Skeletal muscle cell (primary cell): ENCODE data around the gene CSTPP1.
A peak's percentile ranks its signal among the peaks of the same experiment; 100 is the strongest.

Experiments
- DNase-seq: peaks from one replicate; pipeline ENCODE4 v3.0.0-alpha.2; 2010; ENCODE audit warnings: low read depth
- H3K4me3 ChIP-seq: 2 replicates; pipeline ENCODE4 v1.5.1; 2011; ENCODE audit warnings: low read depth, mild to moderate bottlenecking, control low read depth, low read length, moderate library complexity

Gene CSTPP1

DNA sequence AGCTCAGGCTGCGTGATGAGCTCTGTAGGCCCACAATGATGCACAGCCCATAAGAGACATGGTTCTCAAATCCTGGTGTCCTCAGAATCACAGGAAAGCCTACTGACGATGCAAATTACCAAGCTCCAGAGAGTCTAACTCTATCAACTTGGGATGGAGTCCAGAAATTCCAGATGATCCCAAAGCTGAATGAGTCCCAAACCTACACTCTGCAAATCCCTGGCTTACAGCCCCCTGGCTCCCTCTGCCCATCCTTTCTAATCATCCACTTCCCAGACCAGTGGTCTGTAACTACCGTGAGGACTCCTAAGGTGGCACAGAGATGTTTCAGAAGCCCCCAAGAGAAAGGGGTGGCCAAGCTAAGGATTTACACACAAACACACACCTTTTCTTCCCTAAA lies 226.6 kb downstream of the CSTPP1 start:
- no peak for DNase-seq
- no peak overlapping the region for H3K4me3 ChIP-seq

DNA sequence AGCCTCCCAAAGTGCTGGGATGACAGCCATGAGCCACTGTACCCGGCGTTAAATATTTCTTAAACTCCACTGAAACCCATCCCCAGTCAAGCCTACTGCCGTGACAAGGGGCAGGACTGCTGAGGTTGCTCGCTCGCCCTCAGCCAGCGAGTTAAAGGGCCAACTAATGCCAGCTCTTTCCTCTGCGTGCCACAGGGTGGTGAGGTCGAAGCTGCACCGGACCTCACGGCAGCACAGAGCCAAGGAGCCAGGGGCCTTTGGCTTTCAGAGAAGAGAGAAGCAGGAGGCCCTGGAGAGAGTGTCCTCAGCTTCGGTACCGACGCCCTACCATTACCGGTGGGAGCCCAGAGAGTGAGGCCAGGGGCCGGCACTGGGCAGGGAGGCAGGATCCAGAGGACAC lies 227.3 kb downstream of the CSTPP1 start:
- no peak for DNase-seq
- no peak overlapping the region for H3K4me3 ChIP-seq

DNA sequence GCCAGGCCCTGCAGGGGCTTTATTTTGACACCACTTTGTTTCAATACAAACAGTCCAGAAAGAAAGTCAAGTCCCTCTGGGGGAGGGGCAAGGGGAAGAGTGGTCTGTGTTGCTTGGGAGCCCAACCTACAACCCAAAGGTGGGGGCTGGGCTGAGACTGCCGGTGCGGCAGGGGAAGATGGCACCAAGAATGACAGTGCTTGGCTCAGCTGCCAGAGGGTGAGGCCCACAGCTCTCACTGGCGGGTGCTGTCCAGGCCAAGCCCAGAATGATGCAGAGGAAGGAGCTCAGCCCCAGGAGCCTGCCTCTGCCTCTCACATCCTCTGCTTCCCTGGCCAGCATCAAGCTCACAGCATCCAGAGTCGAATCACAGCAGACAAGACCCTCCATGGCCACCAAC lies 227.8 kb downstream of the CSTPP1 start:
- no peak for DNase-seq

DNA sequence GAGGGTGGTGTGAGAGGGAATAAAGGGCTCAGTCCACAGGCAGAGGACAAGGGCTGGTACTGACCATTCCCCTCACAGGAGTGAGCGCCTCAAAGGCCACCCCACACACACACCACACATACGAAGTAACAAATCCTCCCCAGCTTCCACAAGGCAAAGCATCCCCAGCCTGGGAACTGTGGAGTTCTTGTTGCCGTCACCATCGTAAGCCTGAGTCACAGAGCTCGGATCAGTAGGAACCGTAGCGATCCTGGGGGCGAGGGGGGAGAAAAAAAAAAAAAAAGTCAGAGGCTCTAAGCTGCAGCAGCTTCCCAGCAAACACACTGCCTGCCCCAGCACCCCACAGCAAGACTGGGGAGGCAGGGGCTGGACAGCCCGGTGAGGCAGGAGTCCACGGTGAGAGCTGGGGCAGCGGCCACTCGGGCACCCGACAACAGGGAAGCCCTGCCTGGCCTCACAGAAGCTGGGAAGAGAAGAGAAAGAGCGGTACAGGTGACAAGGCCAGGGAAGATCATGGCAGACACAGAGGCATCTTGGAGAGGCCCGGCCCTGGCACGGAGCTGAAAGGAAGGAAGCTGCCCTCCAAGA lies 228.8 kb downstream of the CSTPP1 start:
- no peak for DNase-seq
- H3K4me3 ChIP-seq = no peak overlapping the region

More for the DNA sequence above, 227.8 kb downstream of the CSTPP1 start:
- H3K4me3 ChIP-seq = no peak overlapping the region

DNA sequence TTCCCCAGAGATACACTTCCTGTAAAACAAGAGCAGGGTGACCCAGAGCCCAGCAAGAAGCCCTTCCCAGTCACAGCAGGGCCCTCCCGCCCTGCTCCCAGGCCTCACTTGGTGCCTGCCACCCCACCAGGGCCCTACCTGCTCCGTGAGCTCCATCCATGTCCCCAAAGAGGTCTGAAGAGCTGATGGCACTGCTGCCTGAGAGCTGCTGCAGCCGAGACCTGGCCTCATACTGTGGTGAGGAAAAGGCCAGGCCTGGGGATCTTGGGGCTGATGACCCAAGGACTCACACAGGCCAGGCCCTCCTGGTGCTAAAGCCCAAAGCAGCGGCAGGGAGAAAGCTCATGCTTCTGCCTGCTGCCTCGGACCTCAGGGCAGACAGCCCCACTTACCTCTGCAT lies 229.8 kb downstream of the CSTPP1 start:
- no peak for DNase-seq
- no peak overlapping the region for H3K4me3 ChIP-seq

DNA sequence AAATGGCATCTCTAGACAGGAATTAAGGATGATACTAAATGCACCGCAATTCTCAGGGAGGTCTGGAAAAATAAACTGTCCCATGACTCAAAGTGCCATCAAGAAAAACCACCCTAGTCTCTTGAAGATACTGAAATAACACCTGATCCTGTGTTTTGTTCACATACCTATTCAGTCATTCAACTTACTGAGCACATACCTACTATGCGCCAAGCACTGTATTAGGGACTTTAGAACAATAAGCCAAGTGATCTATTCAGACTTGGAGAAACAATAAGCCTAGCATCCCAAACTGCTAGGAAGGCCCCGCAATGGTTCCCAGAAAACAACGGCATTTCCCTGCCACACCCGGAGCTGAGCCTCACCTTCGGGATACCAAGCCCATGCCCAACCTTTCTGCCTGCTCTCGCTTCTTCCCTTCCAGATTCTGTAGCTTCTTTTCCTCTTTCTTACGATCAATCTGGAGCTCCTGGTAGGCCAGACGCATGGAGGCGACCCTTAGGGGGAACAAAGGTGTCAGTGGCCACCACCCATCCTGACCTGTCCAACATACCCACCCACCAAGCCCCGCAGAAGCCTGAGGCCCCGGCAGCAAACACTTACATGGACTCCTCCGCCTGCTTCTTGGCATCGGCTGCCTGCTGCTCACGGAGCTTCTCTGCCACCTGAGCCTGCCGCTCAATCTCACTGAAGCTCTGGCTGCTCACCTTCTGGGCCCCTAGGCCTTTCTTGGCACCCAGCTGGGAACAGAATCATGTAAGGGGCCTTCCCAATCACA lies 234.7 kb downstream of the CSTPP1 start:
- no peak overlapping the region for H3K4me3 ChIP-seq
- DNase-seq = no peak

DNA sequence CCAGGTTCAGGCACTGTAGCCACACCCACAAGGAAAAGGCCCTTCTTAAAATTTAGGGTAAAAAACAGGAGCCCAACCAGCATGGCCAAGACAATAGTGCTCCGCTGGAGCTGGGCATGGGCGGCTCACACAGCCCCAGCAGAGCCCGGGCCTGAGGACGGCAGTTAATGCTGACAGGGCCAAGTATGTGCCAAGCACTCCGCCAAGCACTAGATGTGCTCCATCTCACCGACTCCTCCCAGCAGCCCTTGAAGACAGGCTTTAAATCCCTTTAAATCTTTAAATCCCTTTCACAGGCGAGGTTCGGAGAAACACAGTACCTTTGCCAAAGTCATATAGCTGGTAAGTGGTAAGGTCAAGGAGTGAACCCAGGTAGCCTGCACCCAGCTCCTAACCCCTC lies 235.3 kb downstream of the CSTPP1 start:
- no peak for DNase-seq
- no peak overlapping the region for H3K4me3 ChIP-seq

DNA sequence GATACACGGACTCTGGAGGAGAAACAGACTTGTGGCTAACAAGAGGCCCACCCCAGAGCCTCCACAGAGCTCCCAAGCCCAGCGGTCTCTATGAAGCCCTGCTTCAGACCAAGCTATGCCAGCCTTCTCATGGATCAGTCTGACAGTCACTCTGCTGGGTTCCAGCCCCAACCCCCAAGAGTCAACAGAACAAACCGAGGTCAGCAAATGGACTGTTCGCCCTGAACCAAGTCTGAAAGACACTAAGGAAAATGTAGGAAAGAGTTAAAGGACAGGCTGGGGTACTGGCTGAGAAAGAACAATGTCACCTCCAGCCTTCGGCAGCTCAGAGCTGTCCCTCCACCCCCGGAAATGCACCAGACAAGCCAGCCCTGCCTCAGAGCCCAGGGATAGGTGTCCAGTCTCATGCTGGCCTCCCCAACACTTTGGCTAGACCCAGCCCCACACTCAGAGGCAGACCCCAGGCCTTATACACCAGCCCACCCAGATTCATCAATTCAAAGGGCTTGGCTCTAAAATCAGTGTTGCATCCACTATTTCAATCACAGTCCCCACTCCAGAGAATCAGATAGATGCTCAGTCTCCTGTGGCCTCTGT lies 236.3 kb downstream of the CSTPP1 start:
- H3K4me3 ChIP-seq = no peak overlapping the region
- no peak for DNase-seq

DNA sequence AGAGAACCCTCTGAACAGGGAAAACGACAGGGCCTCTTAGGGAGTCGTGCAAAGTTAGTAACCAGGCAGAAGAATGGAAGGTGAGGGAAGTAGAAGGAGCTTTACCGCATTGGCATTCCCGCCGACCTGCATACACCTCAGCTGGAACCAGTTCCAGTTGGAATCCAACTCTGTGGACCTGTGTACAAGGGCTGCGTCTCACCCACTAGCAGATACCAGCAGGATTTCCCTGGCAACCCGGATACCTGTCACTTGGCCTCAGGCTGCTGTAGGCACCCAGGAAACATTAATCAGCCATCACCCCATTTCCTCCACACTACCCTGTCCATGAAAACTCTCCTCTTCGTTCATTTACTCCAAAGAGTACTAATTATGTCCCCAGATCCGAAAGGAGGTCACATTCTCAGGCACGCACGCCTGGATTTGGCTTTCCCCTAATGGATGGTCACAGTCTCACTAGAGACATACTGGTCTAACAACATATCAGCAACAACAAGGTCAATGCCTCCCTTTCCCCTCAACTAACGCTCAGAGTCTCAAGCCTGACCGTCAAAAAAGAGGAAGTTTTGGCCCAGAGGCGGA lies 239.3 kb downstream of the CSTPP1 start:
- DNase-seq = no peak
- H3K4me3 ChIP-seq = peak overlapping the region; percentile 98

DNA sequence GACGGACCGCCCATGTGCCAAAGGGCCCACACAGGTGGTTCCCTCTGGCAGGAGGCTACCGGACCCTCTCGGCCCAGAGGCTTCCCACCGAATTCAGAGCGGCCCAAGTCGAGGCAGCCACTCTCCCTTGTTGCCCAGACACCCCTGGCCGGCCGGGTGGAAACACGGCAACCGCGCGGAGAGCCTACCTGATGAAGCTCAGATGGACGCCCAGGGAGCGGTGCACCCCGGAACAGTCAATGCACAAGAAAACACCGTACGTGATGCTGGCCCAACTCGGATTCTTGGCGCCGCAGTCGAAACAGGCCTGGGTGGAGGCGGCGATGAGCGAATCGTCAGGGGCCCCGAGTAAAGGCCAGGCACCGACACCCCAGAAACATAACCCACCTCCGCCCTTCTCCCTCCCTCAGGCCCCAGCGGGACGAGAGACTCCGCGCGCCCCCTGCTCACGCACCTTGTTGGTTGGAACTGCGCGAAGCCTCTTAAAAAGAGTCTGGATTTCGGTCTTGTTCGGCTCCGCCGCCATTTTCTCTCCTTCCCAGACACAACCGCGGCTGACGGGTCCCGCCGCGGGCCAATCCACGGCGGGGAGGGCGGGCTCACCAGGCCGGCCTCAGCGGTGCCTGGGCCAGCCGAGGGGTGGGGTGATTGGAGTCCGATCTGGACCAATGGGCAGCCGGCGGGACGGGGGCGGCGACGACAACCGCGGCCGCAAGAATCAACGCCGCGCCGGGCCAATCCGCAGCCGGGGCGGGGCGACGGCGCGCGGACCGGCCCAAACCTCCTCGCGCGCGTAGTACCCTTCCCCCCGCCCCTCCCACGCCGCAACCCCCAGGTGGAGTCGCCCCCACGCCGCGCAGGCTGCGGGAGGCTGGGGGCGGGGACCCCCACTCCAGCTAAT lies 240.0 kb downstream of the CSTPP1 start, which contains the start of gene ARFGAP2:
Gene ARFGAP2 (minus strand): TSS at position 552 of the 901 bp plus-strand sequence. CDS start 26 bp downstream, at position 526.
- peak within 1 kb of the TSS; percentile 98 for H3K4me3 ChIP-seq
- peak; percentile 85 for DNase-seq

DNA sequence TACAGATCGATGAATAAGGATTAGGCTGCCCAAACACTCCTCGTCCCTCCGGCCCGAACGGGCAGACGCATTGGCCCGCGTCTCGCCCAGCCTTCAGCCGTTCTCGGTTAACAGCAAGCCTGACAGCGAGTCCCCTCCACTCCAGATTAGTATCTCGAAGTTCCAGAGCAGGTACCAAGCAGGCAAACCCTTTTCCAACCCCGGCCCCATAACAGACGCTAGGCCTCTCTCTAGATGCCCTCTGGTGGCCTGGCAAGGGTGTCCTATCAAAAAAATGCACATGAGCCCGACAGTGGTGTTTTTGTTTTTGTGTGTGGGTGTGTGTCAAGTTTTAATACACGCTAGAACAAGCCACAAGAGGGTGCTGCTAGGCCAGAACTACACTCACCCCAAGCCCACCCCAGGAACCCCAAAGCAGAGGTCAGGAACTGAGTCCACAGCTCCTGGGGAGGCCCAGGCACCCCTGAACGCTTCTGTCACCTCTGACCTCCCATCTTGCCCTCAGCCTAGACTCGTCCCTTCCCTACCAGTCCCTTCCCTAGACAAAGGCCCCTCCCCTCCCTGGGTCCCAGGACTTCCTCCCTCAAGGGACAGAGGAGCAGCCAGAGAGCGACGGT lies 240.8 kb downstream of the CSTPP1 start:
- H3K4me3 ChIP-seq = peak overlapping the region; percentile 98
- no peak for DNase-seq

DNA sequence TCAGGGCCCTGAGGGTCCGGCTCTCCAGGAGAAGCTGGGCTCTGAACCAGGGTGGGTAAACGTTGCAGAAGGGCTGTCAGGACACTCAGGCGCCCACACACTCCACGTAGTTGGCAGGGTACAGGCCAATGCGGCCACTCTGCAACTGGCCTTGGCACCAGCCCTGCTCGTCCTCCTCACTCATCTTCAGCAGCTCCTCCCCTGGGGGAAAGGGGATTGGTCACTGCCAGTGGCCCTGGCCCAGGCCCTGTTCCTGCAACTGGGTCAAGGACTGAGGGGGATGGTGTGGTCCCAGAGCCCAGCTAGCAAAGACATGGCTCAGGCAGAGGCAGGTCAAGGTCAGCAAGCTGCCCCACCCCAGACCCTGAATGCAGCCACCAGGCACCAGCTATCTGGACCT lies 241.3 kb downstream of the CSTPP1 start:
- no peak for DNase-seq
- H3K4me3 ChIP-seq = no peak overlapping the region

DNA sequence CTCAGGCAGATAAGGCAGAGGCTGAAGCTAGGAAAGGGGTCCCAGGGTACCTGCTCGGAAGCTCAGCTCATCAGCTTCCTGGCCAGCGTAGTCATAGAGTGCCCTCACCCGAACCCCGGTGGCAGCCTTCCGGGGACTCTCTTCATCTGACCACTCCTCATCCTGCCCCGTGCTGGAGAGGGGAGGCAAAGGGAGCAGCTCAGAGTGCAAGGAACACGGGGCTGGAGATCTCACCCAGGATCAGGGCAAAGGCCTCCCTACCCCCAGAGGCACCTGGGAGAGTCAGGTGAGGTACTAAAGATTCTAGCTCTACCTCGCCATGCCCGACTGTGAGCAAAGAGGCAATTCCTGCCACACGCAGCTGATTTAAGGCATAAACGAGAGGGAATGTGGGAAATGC lies 241.8 kb downstream of the CSTPP1 start:
- no peak overlapping the region for H3K4me3 ChIP-seq
- no peak for DNase-seq

DNA sequence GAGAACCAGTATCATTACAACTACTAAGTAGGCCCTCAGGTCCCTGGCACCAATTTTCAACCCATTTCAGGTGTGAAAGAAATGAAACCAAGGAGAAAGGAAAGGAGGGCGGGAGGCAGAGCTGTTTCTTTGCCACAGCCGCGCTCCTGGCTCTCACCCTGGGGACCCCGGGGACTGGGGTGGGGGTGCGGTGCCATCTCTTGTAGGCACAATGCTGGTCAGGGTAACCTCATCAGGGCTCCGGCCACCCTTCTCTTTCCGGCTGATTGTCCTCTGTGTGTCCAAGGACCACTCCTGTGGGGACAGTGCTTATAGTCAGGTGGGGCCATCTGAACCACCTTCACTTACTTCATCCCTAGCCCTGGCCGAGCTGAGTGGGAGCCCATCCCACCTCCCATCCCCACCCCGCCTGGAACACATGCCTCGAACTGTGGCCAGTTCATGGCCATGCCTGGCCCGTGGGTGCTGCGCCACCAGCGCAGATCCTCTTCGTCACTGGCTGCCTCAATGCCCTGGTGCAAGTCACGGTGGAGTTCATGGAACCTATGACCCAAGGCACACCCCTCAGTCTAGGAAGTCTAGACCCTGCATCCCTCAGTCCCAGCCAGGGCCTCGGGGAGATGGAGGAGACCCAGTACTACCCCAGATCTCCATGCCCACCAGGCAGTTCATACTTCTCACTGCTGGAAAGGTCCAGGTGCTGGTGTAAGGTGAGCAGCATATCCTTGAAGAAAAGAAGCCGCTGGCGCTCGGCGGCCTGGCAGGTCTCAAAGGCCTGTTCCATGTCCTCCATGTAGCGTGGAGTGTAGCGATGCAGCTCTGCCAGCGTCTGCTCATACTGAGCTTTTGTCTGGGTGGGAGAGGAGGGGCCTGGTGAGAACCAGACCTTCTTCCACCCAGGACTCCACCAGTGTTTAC lies 242.4 kb downstream of the CSTPP1 start:
- DNase-seq = no peak
- H3K4me3 ChIP-seq = no peak overlapping the region

DNA sequence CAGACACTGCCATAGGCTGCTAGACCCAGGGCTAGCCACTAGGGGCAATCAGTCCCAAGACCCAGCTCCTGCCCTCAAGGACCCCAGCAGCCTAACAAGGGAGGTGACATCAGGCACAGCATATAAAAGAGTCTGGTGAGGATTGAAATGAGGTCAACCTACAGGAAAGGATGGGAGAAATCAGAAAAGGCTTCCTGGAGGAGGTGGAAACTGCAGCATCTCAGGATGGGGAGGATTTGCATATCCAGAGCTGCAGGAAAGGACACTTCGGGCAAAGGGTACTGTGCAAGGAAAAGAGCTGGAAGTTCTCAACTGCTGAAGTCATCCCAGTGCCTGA lies 243.1 kb downstream of the CSTPP1 start:
- H3K4me3 ChIP-seq = no peak overlapping the region
- DNase-seq = no peak

DNA sequence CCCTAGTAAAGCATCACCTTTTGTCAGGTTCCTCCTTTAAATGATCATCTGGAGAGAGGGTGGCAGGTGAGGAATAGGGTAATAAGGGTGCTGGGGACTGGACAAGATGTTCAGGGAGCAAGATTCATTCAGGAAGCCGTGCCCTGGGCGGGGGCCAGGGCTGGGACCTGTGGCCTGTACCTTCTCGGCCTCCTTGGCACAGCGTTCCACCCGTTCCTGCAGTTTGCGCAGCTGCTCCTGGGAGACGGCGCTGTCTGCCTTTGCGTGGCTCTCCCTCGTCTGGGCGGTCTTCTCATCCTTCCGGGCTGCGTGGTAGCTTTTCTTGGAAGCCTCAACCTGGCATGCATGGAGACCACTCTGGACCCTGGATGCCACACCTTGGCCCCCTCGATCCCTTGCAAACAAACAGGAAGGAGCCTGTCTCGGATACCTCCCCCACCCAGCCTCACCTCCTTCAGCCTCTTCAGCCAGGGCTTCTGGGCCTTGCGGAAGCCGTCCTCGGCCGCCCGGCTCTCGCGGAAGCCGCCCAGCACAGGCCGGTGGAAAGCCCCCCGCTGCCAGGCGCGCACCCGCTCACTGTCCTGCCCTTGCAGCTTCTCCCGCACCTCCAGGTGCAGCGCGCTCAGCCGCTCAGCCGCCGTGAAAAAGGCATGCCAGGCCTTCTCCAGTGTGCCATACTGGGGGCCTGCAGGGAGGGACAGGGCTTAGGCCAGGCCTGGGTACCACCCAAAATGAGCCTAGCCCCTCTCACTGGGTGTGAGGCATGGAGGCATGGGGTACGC lies 243.6 kb downstream of the CSTPP1 start:
- no peak for DNase-seq
- H3K4me3 ChIP-seq = no peak overlapping the region

DNA sequence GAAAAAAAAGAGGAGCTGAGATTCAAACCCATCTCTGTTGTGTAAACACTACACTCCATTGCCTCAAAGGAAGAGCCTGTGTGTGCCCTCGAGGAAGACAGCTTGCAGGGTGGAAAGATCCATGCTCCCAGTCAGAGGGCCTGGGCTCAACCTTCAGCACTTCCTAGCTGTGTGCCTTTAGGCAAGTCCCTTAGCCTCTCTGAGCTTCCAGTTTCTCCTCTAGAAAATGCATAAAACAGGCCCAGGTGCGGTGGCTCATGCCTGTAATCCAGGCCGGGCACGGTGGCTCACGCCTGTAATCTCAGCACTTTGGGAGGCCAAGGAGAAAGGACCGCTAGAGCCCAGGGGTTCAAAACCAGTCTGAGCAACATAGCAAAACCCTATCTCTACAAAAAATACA lies 244.7 kb downstream of the CSTPP1 start:
- no peak overlapping the region for H3K4me3 ChIP-seq
- DNase-seq = no peak
